GM21825 (cell line): ENCODE measurements around the gene GALNT16.
"Not testable (repeated sequence)": the region's sequence is repeated elsewhere in the genome, so short reads cannot be mapped to it uniquely, and the experiment has no call there.

Experiments used
- ATAC-seq: cut with Tn5 transposase; IDR thresholded peaks from one replicate; pipeline ENCODE4 v1.9.1; 2021; ENCODE audit warnings: mild to moderate bottlenecking, moderate library complexity; ENCODE audit not compliant: unreplicated experiment

Gene GALNT16

GRCh38 chr14:69284170-69284569 is 24.2 kb downstream of the GALNT16 start:
- no peak for ATAC-seq

GRCh38 chr14:69285661-69286255 is 25.8 kb downstream of the GALNT16 start:
- no peak for ATAC-seq

GRCh38 chr14:69287098-69288010 is 27.4 kb downstream of the GALNT16 start:
- no peak for ATAC-seq

GRCh38 chr14:69288011-69288771 is 28.2 kb downstream of the GALNT16 start:
- no peak for ATAC-seq

GRCh38 chr14:69288956-69289705 is 29.2 kb downstream of the GALNT16 start:
- ATAC-seq: no peak

- ATAC-seq: no peak
These were observed 30.0 kb downstream of the GALNT16 start for GRCh38 chr14:69289811-69290520.

GRCh38 chr14:69290881-69291280 is 30.9 kb downstream of the GALNT16 start:
- ATAC-seq: not testable (repeated sequence)

GRCh38 chr14:69291396-69291795 is 31.4 kb downstream of the GALNT16 start:
- ATAC-seq: no peak

- no peak for ATAC-seq
These were observed 32.1 kb downstream of the GALNT16 start for GRCh38 chr14:69291891-69292561.

GRCh38 chr14:69298131-69299071 is 38.4 kb downstream of the GALNT16 start:
- no peak for ATAC-seq

GRCh38 chr14:69299286-69300035 is 39.5 kb downstream of the GALNT16 start:
- no peak for ATAC-seq

- ATAC-seq: no peak
These were observed 40.8 kb downstream of the GALNT16 start for GRCh38 chr14:69300601-69301221.

GRCh38 chr14:69303086-69303485 is 43.1 kb downstream of the GALNT16 start:
- no peak for ATAC-seq

GRCh38 chr14:69312608-69313007 is 52.6 kb downstream of the GALNT16 start:
- ATAC-seq: no peak

- no peak for ATAC-seq
These were observed 53.2 kb downstream of the GALNT16 start for GRCh38 chr14:69313176-69313575.

GRCh38 chr14:69314327-69314726 is 54.4 kb downstream of the GALNT16 start:
- no peak for ATAC-seq

- ATAC-seq: no peak
These were observed 55.3 kb downstream of the GALNT16 start for GRCh38 chr14:69315301-69315700.
